Brain microvascular endothelial cell (primary cell): ENCODE measurements around the gene CDK14.

Experiments used
- DNase-seq: peaks from one replicate; pipeline ENCODE4 v3.0.0-alpha.2; 2020
- H3K27ac ChIP-seq: fragments of 250-450 bp; sonication (Bioruptor Pico); 2 replicates; pipeline ENCODE4 v1.5.1; 2020; ENCODE audit warnings: mild to moderate bottlenecking, moderate library complexity
- H3K27me3 ChIP-seq: fragments of 250-450 bp; sonication (Bioruptor Pico); replicated peaks from 2 replicates; pipeline ENCODE4 v1.5.1; 2020; ENCODE audit warnings: mild to moderate bottlenecking
- H3K36me3 ChIP-seq: fragments of 250-450 bp; sonication (Bioruptor Pico); replicated peaks from 2 replicates; pipeline ENCODE4 v1.5.1; 2020; ENCODE audit warnings: mild to moderate bottlenecking
- H3K4me3 ChIP-seq: 2 replicates; pipeline ENCODE4 v1.5.1; 2011; ENCODE audit warnings: low read depth, mild to moderate bottlenecking, control low read depth, low read length, moderate library complexity
- CTCF ChIP-seq: IDR thresholded peaks from 2 replicates; pipeline ENCODE4 v1.5.1; 2011; ENCODE audit warnings: low read depth, mild to moderate bottlenecking, moderate library complexity, low read length, control low read depth, inconsistent platforms; ENCODE audit errors: missing control alignments
- in situ Hi-C: cut with HindIII; loops from 2 replicates; pipeline ENCODE4 v1.10.0; 2017; ENCODE audit warnings: low sequenced_read_pairs, low pct_ligation_motif_present

CDK14 gene

GRCh38 chr7:90869335-90869734 is 273.2 kb downstream of the CDK14 start:
- in situ Hi-C loops, result no loop called here
- Histone ChIP-seq H3K36me3 (no peaks in the 10 kb centered on the region), H3K27ac (no peak overlapping the region), H3K4me3 (no peak overlapping the region), H3K27me3 (no peaks in the 10 kb centered on the region)
- TF ChIP-seq CTCF, result no peak
- no peak for DNase-seq

- Histone ChIP-seq H3K27me3 (no peaks in the 10 kb centered on the region), H3K27ac (no peak overlapping the region), H3K4me3 (no peak overlapping the region), H3K36me3 (no peaks in the 10 kb centered on the region)
- DNase-seq, result no peak
- no peak for TF ChIP-seq CTCF
- in situ Hi-C loops, result no loop called here
Measured at GRCh38 chr7:90876701-90877100, 280.6 kb downstream of the CDK14 start.

- Histone ChIP-seq H3K4me3 (no peak overlapping the region), H3K36me3 (no peaks in the 10 kb centered on the region), H3K27me3 (no peaks in the 10 kb centered on the region), H3K27ac (no peak overlapping the region)
- no peak for TF ChIP-seq CTCF
- DNase-seq, result no peak
- in situ Hi-C loops, result no loop called here
Measured at GRCh38 chr7:90877201-90877600, 281.1 kb downstream of the CDK14 start.

- H3K27me3 ChIP-seq, result no peaks in the 10 kb centered on the region
- DNase-seq, result no peak
- in situ Hi-C loops, result no loop called here
Measured at GRCh38 chr7:90879924-90880323, 283.8 kb downstream of the CDK14 start.

GRCh38 chr7:90886416-90886815 is 290.3 kb downstream of the CDK14 start:
- H3K27ac ChIP-seq, result no peak overlapping the region
- no peak for TF ChIP-seq CTCF
- DNase-seq, result no peak
- H3K36me3 ChIP-seq, result no peaks in the 10 kb centered on the region
- H3K4me3 ChIP-seq, result no peak overlapping the region
- H3K27me3 ChIP-seq, result no peaks in the 10 kb centered on the region
- in situ Hi-C loops, result no loop called here

More at GRCh38 chr7:90879924-90880323, 283.8 kb downstream of the CDK14 start:
- H3K27ac ChIP-seq, result no peak overlapping the region
- no peak overlapping the region for H3K4me3 ChIP-seq
- no peaks in the 10 kb centered on the region for H3K36me3 ChIP-seq
- no peak for TF ChIP-seq CTCF

GRCh38 chr7:90889210-90889609 is 293.1 kb downstream of the CDK14 start:
- TF ChIP-seq CTCF, result no peak
- Histone ChIP-seq H3K27me3 (no peaks in the 10 kb centered on the region), H3K27ac (no peak overlapping the region), H3K4me3 (no peak overlapping the region), H3K36me3 (no peaks in the 10 kb centered on the region)
- no peak for DNase-seq
- in situ Hi-C loops, result no loop called here
